HCT116 (cell line): ENCODE measurements around the gene IL18RAP. TPM values are rescaled to one million over a fixed set of nuclear protein-coding genes. Genes with fewer than 3 reads are reported as not detected.

Source experiments
- ATAC-seq: fragments of 200-7000 bp; cut with Tn5 transposase; 2 replicates; pipeline ENCODE4 v1.9.1; 2020; ENCODE audit warnings: mild to moderate bottlenecking, moderate library complexity
- BruUV-seq: library from RNA; stranded (reverse); fragments of 400-500 nt; replicated peaks from 2 replicates; lab custom pipeline; 2021; lab: Mats Ljungman, UMichigan
- CTCF ChIA-PET: fragments of 300-600 bp; sonication (Branson Sonifier 250); formaldehyde crosslinking; loops from one replicate; lab custom pipeline; 2021; ENCODE audit warnings: antibody characterized with exemption; lab: Charles Lee
- POLR2A ChIA-PET: fragments of 300-600, 350-600 bp; sonication (Branson Sonifier 250); formaldehyde crosslinking; loops from one replicate; lab custom pipeline; 2021; ENCODE audit warnings: antibody characterized with exemption; lab: Charles Lee
- RAD21 ChIA-PET, 2 experiments: fragments of 300-600 bp; sonication (Branson Sonifier 250); formaldehyde crosslinking; loops; one replicate each; lab custom pipeline; 2023; ENCODE audit warnings: low total read pairs in 2 of 2; ENCODE audit not compliant: uncharacterized antibody in 2 of 2, unreplicated experiment in 2 of 2, low non-redundant PET in 1 of 2; lab: Charles Lee
- DNase-seq: peaks from one replicate; pipeline ENCODE4 v3.0.0-alpha.2; 2010; ENCODE audit warnings: low read depth, low spot score
- H2AFZ ChIP-seq: fragments of 200-600 bp; shearing (Covaris generic), sonication (generic); 2 replicates; pipeline ENCODE4 v1.6.1; 2017; ENCODE audit warnings: low read depth, mixed run types, mixed read lengths, antibody characterized with exemption, low read length; ENCODE audit not compliant: poor library complexity, severe bottlenecking
- H3K27ac ChIP-seq: 2 replicates; pipeline ENCODE4 v1.5.1; 2012; ENCODE audit warnings: low read depth, low read length
- H3K27me3 ChIP-seq: fragments of 200-600 bp; sonication (generic); 2 replicates; pipeline ENCODE4 v1.6.1; 2016; ENCODE audit warnings: mixed run types, low read length, mixed read lengths; ENCODE audit not compliant: insufficient read depth
- H3K36me3 ChIP-seq, 2 experiments: fragments of 200-500 bp in 1 of 2; fragments of 200-600 bp in 1 of 2; sonication (Bioruptor generic) in 1 of 2; sonication (generic) in 1 of 2; 2 replicates each; pipeline versions ENCODE4 v1.5.1 to v1.6.1; 2014 to 2016; ENCODE audit warnings: low read length in 2 of 2, inconsistent platforms in 1 of 2, mixed read lengths in 1 of 2, mixed run types in 1 of 2; ENCODE audit not compliant: insufficient read depth in 2 of 2, control insufficient read depth in 1 of 2
- H3K4me1 ChIP-seq, 2 experiments: fragments of 200-600 bp in 1 of 2; sonication (generic) in 1 of 2; 2 replicates each; pipeline versions ENCODE4 v1.5.1 to v1.6.1; 2012 to 2017; ENCODE audit warnings: low read length in 2 of 2, inconsistent platforms in 1 of 2, mild to moderate bottlenecking in 1 of 2, mixed read lengths in 1 of 2, mixed run types in 1 of 2, moderate library complexity in 1 of 2; ENCODE audit not compliant: insufficient read depth in 2 of 2, control insufficient read depth in 1 of 2
- H3K4me2 ChIP-seq: fragments of 200-600 bp; sonication (generic); 2 replicates; pipeline ENCODE4 v1.6.1; 2017; ENCODE audit warnings: mixed run types, low read length, mixed read lengths
- H3K4me3 ChIP-seq, 2 experiments: fragments of 200-600 bp in 1 of 2; sonication (generic) in 1 of 2; replicated peaks in 1 of 2; 2 replicates each; pipeline ENCODE4 v1.5.1; 2011 to 2016; ENCODE audit warnings: low read length in 2 of 2, control low read depth in 1 of 2, low read depth in 1 of 2, mild to moderate bottlenecking in 1 of 2, mixed read lengths in 1 of 2, mixed run types in 1 of 2
- H3K79me2 ChIP-seq: fragments of 200-600 bp; sonication (generic); 2 replicates; pipeline ENCODE4 v1.6.1; 2017; ENCODE audit warnings: mild to moderate bottlenecking, mixed run types, low read length, moderate library complexity, mixed read lengths; ENCODE audit not compliant: insufficient read depth
- H3K9ac ChIP-seq: fragments of 200-600 bp; sonication (generic); 2 replicates; pipeline ENCODE4 v1.6.1; 2016; ENCODE audit warnings: low read length, mixed read lengths
- H3K9me2 ChIP-seq: fragments of 200-600 bp; sonication (generic), shearing (Covaris generic); 2 replicates; pipeline ENCODE4 v1.6.1; 2017; ENCODE audit warnings: mixed run types, mild to moderate bottlenecking, moderate library complexity; ENCODE audit not compliant: insufficient read depth
- H3K9me3 ChIP-seq, 2 experiments: fragments of 200-500 bp in 1 of 2; fragments of 200-600 bp in 1 of 2; sonication (Bioruptor generic) in 1 of 2; sonication (generic) in 1 of 2; 2 replicates each; pipeline ENCODE4 v1.6.1; 2014 to 2017; ENCODE audit warnings: low read length in 2 of 2, mixed read lengths in 2 of 2, inconsistent platforms in 1 of 2, low read depth in 1 of 2, mild to moderate bottlenecking in 1 of 2, mixed run types in 1 of 2, moderate library complexity in 1 of 2; ENCODE audit not compliant: control insufficient read depth in 1 of 2, insufficient read depth in 1 of 2
- H4K20me1 ChIP-seq: fragments of 200-600 bp; sonication (generic), shearing (Covaris generic); 2 replicates; pipeline ENCODE4 v1.6.1; 2017; ENCODE audit warnings: mixed run types, mild to moderate bottlenecking, moderate library complexity; ENCODE audit not compliant: insufficient read depth
- CBX3 ChIP-seq: IDR thresholded peaks from 2 replicates; pipeline ENCODE4 v1.6.1; 2012; ENCODE audit warnings: low read depth
- ELF1 ChIP-seq: IDR thresholded peaks from 2 replicates; pipeline ENCODE4 v1.6.1; 2012; ENCODE audit warnings: low read depth, borderline replicate concordance
- EZH2 ChIP-seq: fragments of 200-600 bp; sonication (generic); IDR thresholded peaks from 2 replicates; pipeline ENCODE4 v1.6.1; 2017; ENCODE audit warnings: antibody characterized with exemption, mixed run types
- EZH2phosphoT487 ChIP-seq: fragments of 200-600 bp; IDR thresholded peaks from 2 replicates; pipeline ENCODE4 v1.6.1; 2018; ENCODE audit warnings: antibody characterized with exemption, borderline replicate concordance
- FOSL1 ChIP-seq: IDR thresholded peaks from 2 replicates; pipeline ENCODE4 v1.6.1; 2012; ENCODE audit warnings: low read depth
- JUND ChIP-seq: IDR thresholded peaks from 2 replicates; pipeline ENCODE4 v1.6.1; 2012
- POLR2A ChIP-seq: IDR thresholded peaks from 2 replicates; pipeline ENCODE4 v1.7.0; 2011; ENCODE audit warnings: borderline replicate concordance; ENCODE audit not compliant: insufficient read depth, insufficient read length; ENCODE audit errors: extremely low read depth
- POLR2AphosphoS5 ChIP-seq: IDR thresholded peaks from 2 replicates; pipeline ENCODE4 v1.6.1; 2011; ENCODE audit warnings: mild to moderate bottlenecking, low read depth, low read length, moderate library complexity
- RAD21 ChIP-seq: IDR thresholded peaks from 2 replicates; pipeline ENCODE4 v1.6.1; 2012; ENCODE audit warnings: low read depth, mild to moderate bottlenecking
- SIN3A ChIP-seq: IDR thresholded peaks from 2 replicates; pipeline ENCODE4 v1.6.1; 2012; ENCODE audit warnings: low read depth
- SRF ChIP-seq: IDR thresholded peaks from 2 replicates; pipeline ENCODE4 v1.6.1; 2012; ENCODE audit warnings: low read depth
- TCF7L2 ChIP-seq: IDR thresholded peaks from 2 replicates; pipeline ENCODE4 v1.7.0; 2011; ENCODE audit warnings: borderline replicate concordance, inconsistent platforms; ENCODE audit not compliant: insufficient read depth, insufficient read length; ENCODE audit errors: extremely low read depth
- YY1 ChIP-seq: IDR thresholded peaks from 2 replicates; pipeline ENCODE4 v1.6.1; 2011; ENCODE audit warnings: low read length, low read depth, moderate library complexity, mild to moderate bottlenecking; ENCODE audit not compliant: insufficient replicate concordance; ENCODE audit errors: extremely low read depth
- ZFX ChIP-seq: fragments of 450-650 bp; IDR thresholded peaks from 2 replicates; pipeline ENCODE4 v1.6.1; 2017
- intact Hi-C: fragments of 100-400 bp; cut with micrococcal nuclease; formaldehyde crosslinking; loops from 2 replicates; pipeline ENCODE4 v1.10.0; 2022
- total RNA-seq: library from RNA; stranded (reverse); gene quantifications from one replicate; pipeline ENCODE4 v1.2.1, GENCODE V29; 2021; ENCODE audit not compliant: unreplicated experiment
- TF ChIP-seq, protein P1 (sequence below), 3 experiments: fragments of 200-600 bp in 1 of 3; sonication (generic) in 1 of 3; IDR thresholded peaks in 2 of 3; conservative IDR thresholded peaks in 1 of 3; 2 replicates each; pipeline ENCODE4 v1.5.1; 2012 to 2017; ENCODE audit warnings: low read depth in 2 of 3, low read length in 2 of 3, antibody characterized with exemption in 1 of 3, borderline replicate concordance in 1 of 3, control low read depth in 1 of 3, mild to moderate bottlenecking in 1 of 3, mixed read lengths in 1 of 3, mixed run types in 1 of 3, moderate library complexity in 1 of 3; ENCODE audit not compliant: insufficient read depth in 1 of 3
- TF ChIP-seq, protein P2 (sequence below): IDR thresholded peaks from 2 replicates; pipeline ENCODE4 v1.6.1; 2012; ENCODE audit warnings: low read depth
- TF ChIP-seq, protein P3 (sequence below): IDR thresholded peaks from 2 replicates; pipeline ENCODE4 v1.6.1; 2012
- TF ChIP-seq, protein P4 (sequence below): IDR thresholded peaks from 2 replicates; pipeline ENCODE4 v1.6.1; 2012

Gene IL18RAP
- total RNA-seq, 1 experiment from 2014 or later: not detected

DNA sequence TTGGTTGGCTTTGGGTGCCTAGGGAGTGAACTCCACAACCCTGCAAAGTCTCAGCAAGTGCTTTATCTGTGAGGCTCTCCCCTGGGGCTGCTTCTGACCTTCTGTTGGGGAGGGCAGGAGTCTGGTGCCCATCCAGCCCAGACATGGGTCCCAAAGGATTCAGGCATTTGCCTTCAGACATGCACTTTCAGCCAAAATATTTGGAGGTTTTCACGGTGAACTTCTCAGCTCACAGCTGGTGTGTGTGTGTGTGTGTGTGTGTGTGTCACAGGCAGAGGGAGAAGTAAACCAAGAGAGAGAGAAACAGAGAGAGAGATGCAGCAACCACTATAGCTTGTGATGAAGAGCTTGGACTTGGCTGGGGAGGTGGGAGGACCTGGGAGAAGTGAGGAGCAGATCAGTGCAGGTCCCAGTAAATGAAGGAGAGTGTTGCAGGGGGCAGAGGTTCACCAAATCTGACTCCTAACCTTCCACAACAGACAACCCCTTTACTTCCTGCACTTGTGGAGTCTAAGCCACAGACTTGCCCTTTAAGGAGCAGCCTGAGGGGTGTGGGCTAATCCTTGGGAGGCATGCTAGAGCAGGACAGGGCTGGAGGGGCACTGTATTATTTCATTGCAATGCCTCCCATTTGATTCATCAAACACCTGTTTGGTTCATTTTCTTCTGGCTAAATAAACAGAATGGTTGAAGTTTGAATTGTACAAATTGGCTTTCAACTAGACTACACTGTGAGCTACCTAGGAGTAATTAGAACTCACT, 64.2 kb downstream of the IL18RAP start:
- no TSS peak for BruUV-seq
- H2AFZ ChIP-seq: no peak overlapping the region
- no peak overlapping the region for H3K27ac ChIP-seq
- peaks cover 8% of the 10 kb centered on the region; the same call in 1 of the 2 replicates for H3K27me3 ChIP-seq
- no peak for DNase-seq
- intact Hi-C loops: no loop called here
- TF ChIP-seq POLR2A (no peak), ZFX (no peak), EZH2 (no peak), SIN3A (no peak), YY1 (no peak), POLR2AphosphoS5 (no peak), ELF1 (no peak), TCF7L2 (no peak), EZH2phosphoT487 (no peak), FOSL1 (no peak), JUND (no peak), SRF (no peak), RAD21 (no peak), CBX3 (no peak)
- TF ChIP-seq, protein P1, sequence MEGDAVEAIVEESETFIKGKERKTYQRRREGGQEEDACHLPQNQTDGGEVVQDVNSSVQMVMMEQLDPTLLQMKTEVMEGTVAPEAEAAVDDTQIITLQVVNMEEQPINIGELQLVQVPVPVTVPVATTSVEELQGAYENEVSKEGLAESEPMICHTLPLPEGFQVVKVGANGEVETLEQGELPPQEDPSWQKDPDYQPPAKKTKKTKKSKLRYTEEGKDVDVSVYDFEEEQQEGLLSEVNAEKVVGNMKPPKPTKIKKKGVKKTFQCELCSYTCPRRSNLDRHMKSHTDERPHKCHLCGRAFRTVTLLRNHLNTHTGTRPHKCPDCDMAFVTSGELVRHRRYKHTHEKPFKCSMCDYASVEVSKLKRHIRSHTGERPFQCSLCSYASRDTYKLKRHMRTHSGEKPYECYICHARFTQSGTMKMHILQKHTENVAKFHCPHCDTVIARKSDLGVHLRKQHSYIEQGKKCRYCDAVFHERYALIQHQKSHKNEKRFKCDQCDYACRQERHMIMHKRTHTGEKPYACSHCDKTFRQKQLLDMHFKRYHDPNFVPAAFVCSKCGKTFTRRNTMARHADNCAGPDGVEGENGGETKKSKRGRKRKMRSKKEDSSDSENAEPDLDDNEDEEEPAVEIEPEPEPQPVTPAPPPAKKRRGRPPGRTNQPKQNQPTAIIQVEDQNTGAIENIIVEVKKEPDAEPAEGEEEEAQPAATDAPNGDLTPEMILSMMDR (IDR thresholded peaks at IDR 0.05 in 2 of 3, conservative IDR thresholded peaks at IDR 0.05 in 1 of 3; ENCODE audit: borderline replicate concordance in 1 of 3, insufficient read depth in 1 of 3, low read depth in 2 of 3, low read length in 2 of 3): no peak
- TF ChIP-seq, protein P2, sequence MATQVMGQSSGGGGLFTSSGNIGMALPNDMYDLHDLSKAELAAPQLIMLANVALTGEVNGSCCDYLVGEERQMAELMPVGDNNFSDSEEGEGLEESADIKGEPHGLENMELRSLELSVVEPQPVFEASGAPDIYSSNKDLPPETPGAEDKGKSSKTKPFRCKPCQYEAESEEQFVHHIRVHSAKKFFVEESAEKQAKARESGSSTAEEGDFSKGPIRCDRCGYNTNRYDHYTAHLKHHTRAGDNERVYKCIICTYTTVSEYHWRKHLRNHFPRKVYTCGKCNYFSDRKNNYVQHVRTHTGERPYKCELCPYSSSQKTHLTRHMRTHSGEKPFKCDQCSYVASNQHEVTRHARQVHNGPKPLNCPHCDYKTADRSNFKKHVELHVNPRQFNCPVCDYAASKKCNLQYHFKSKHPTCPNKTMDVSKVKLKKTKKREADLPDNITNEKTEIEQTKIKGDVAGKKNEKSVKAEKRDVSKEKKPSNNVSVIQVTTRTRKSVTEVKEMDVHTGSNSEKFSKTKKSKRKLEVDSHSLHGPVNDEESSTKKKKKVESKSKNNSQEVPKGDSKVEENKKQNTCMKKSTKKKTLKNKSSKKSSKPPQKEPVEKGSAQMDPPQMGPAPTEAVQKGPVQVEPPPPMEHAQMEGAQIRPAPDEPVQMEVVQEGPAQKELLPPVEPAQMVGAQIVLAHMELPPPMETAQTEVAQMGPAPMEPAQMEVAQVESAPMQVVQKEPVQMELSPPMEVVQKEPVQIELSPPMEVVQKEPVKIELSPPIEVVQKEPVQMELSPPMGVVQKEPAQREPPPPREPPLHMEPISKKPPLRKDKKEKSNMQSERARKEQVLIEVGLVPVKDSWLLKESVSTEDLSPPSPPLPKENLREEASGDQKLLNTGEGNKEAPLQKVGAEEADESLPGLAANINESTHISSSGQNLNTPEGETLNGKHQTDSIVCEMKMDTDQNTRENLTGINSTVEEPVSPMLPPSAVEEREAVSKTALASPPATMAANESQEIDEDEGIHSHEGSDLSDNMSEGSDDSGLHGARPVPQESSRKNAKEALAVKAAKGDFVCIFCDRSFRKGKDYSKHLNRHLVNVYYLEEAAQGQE: no peak
- TF ChIP-seq, protein P3, sequence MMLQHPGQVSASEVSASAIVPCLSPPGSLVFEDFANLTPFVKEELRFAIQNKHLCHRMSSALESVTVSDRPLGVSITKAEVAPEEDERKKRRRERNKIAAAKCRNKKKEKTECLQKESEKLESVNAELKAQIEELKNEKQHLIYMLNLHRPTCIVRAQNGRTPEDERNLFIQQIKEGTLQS: no peak
- TF ChIP-seq, protein P4, sequence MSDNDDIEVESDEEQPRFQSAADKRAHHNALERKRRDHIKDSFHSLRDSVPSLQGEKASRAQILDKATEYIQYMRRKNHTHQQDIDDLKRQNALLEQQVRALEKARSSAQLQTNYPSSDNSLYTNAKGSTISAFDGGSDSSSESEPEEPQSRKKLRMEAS: no peak
- H4K20me1 ChIP-seq: no peaks in the 10 kb centered on the region
- H3K36me3 ChIP-seq: no peaks in the 10 kb centered on the region
- H3K4me3 ChIP-seq: no peak overlapping the region
- no peaks in the 10 kb centered on the region; a peak in 1 of 4 replicates for H3K4me1 ChIP-seq
- no peaks in the 10 kb centered on the region for H3K9me2 ChIP-seq
- H3K9me3 ChIP-seq: no peaks in the 10 kb centered on the region
- no peak for ATAC-seq
- H3K9ac ChIP-seq: no peak overlapping the region
- ChIA-PET RAD21 (no interaction called here), POLR2A (no interaction called here), CTCF (interaction anchor here (2.8 kb wide), 1 partner anchor 14 kb away, joined by 14 read pairs; the partner anchor contains the start of gene SLC9A4)
- H3K79me2 ChIP-seq: no peaks in the 10 kb centered on the region
- H3K4me2 ChIP-seq: no peak overlapping the region
